Placental epithelial cell (primary cell): Measurements from ENCODE around the gene USP17L18. TPM values are rescaled to one million over a fixed set of nuclear protein-coding genes. Genes with fewer than 3 reads are reported as not detected.

Experiments used
- total RNA-seq: library from RNA; depleted of rRNA; stranded (reverse); fragments of >200 nt; gene quantifications from 2 replicates; pipeline ENCODE4 v1.2.3, GENCODE V29; 2012

Gene USP17L18, protein sequence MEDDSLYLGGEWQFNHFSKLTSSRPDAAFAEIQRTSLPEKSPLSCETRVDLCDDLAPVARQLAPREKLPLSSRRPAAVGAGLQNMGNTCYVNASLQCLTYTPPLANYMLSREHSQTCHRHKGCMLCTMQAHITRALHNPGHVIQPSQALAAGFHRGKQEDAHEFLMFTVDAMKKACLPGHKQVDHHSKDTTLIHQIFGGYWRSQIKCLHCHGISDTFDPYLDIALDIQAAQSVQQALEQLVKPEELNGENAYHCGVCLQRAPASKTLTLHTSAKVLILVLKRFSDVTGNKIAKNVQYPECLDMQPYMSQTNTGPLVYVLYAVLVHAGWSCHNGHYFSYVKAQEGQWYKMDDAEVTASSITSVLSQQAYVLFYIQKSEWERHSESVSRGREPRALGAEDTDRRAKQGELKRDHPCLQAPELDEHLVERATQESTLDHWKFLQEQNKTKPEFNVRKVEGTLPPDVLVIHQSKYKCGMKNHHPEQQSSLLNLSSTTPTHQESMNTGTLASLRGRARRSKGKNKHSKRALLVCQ
- not detected in 2 replicates for total RNA-seq

DNA sequence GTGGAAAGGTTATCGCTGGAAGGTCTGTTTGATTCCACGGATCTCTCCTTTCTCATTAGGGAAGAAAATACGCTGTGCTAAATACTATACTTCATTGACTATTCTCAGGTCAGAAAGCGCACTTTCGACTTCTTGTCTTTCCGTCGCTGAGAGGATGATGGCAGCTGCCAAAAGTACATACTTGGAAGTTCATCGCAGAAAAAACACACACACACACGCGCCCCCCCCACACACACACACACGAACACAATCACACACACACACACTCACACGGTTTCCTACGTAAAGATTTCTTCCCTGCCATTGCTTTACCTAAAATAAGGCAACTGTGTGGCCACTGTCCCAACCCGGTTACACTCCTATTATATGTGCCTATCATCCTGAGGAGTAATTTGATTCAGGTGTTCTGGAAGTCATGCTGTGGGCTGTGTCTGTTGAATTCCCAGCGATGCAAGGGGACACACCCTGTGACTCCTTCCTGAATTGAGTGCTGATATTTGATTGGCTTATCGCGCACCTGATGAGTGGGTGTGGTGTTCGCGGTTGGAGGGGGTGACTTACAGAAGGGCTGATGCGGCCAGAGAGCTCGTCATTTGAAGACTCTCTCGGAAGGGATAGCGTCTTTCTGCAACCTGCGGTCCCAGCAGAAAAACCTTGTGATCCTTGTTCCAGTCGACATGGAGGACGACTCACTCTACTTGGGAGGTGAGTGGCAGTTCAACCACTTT lies at the start of gene USP17L18:
USP17L18 (plus strand) TSS at position 678 of the 728 bp plus-strand sequence; CDS start at position 678, 0 bp downstream.

DNA sequence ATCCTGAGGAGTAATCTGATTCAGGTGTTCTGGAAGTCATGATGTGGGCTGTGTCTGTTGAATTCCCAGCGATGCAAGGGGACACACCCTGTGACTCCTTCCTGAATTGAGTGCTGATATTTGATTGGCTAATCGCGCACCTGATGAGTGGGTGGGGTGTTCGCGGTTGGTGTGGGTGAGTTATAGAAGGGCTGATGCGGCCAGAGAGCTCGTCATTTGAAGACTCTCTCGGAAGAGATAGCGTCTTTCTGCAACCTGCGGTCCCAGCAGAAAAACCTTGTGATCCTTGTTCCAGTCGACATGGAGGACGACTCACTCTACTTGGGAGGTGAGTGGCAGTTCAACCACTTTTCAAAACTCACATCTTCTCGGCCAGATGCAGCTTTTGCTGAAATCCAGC lies 38.1 kb upstream of the USP17L18 start, which contains the start of gene USP17L10:
USP17L10 (plus strand) TSS at position 301 of the 400 bp plus-strand sequence; CDS start at position 301, 0 bp downstream.

DNA sequence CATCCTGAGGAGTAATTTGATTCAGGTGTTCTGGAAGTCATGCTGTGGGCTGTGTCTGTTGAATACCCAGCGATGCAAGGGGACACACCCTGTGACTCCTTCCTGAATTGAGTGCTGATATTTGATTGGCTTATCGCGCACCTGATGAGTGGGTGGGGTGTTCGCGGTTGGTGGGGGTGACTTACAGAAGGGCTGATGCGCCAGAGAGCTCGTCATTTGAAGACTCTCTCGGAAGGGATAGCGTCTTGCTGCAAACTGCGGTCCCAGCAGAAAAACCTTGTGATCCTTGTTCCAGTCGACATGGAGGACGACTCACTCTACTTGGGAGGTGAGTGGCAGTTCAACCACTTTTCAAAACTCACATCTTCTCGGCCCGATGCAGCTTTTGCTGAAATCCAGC lies 33.3 kb upstream of the USP17L18 start, which contains the start of gene USP17L11:
USP17L11 (plus strand) TSS at position 301 of the 400 bp plus-strand sequence; CDS start at position 301, 0 bp downstream.

DNA sequence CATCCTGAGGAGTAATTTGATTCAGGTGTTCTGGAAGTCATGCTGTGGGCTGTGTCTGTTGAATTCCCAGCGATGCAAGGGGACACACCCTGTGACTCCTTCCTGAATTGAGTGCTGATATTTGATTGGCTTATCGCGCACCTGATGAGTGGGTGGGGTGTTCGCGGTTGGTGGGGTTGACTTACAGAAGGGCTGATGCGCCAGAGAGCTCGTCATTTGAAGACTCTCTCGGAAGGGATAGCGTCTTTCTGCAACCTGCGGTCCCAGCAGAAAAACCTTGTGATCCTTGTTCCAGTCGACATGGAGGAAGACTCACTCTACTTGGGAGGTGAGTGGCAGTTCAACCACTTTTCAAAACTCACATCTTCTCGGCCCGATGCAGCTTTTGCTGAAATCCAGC lies 28.6 kb upstream of the USP17L18 start, which contains the start of gene USP17L12:
USP17L12 (plus strand) TSS at position 301 of the 400 bp plus-strand sequence; CDS start at position 301, 0 bp downstream.

DNA sequence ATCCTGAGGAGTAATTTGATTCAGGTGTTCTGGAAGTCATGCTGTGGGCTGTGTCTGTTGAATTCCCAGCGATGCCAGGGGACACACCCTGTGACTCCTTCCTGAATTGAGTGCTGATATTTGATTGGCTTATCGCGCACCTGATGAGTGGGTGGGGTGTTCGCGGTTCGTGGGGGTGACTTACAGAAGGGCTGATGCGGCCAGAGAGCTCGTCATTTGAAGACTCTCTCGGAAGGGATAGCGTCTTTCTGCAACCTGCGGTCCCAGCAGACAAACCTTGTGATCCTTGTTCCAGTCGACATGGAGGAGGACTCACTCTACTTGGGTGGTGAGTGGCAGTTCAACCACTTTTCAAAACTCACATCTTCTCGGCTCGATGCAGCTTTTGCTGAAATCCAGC lies 23.8 kb upstream of the USP17L18 start, which contains the start of gene USP17L13:
USP17L13 (plus strand) TSS at position 301 of the 400 bp plus-strand sequence; CDS start at position 301, 0 bp downstream.

DNA sequence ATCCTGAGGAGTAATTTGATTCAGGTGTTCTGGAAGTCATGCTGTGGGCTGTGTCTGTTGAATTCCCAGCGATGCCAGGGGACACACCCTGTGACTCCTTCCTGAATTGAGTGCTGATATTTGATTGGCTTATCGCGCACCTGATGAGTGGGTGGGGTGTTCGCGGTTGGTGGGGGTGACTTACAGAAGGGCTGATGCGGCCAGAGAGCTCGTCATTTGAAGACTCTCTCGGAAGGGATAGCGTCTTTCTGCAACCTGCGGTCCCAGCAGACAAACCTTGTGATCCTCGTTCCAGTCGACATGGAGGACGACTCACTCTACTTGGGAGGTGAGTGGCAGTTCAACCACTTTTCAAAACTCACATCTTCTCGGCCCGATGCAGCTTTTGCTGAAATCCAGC lies 14.3 kb upstream of the USP17L18 start, which contains the start of gene USP17L15:
USP17L15 (plus strand) TSS at position 301 of the 400 bp plus-strand sequence; CDS start at position 301, 0 bp downstream.

DNA sequence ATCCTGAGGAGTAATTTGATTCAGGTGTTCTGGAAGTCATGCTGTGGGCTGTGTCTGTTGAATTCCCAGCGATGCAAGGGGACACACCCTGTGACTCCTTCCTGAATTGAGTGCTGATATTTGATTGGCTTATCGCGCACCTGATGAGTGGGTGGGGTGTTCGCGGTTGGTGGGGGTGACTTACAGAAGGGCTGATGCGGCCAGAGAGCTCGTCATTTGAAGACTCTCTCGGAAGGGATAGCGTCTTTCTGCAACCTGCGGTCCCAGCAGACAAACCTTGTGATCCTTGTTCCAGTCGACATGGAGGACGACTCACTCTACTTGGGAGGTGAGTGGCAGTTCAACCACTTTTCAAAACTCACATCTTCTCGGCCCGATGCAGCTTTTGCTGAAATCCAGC lies 4.9 kb upstream of the USP17L18 start, which contains the start of gene USP17L17:
USP17L17 (plus strand) TSS at position 301 of the 400 bp plus-strand sequence; CDS start at position 301, 0 bp downstream.

DNA sequence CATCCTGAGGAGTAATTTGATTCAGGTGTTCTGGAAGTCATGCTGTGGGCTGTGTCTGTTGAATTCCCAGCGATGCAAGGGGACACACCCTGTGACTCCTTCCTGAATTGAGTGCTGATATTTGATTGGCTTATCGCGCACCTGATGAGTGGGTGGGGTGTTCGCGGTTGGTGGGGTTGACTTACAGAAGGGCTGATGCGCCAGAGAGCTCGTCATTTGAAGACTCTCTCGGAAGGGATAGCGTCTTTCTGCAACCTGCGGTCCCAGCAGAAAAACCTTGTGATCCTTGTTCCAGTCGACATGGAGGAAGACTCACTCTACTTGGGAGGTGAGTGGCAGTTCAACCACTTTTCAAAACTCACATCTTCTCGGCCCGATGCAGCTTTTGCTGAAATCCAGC lies 4.6 kb downstream of the USP17L18 start, which contains the start of gene USP17L19:
USP17L19 (plus strand) TSS at position 301 of the 400 bp plus-strand sequence; CDS start at position 301, 0 bp downstream.

DNA sequence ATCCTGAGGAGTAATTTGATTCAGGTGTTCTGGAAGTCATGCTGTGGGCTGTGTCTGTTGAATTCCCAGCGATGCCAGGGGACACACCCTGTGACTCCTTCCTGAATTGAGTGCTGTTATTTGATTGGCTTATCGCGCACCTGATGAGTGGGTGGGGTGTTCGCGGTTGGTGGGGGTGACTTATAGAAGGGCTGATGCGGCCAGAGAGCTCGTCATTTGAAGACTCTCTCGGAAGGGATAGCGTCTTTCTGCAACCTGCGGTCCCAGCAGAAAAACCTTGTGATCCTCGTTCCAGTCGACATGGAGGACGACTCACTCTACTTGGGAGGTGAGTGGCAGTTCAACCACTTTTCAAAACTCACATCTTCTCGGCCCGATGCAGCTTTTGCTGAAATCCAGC lies 9.4 kb downstream of the USP17L18 start, which contains the start of gene USP17L20:
USP17L20 (plus strand) TSS at position 301 of the 400 bp plus-strand sequence; CDS start at position 301, 0 bp downstream.

DNA sequence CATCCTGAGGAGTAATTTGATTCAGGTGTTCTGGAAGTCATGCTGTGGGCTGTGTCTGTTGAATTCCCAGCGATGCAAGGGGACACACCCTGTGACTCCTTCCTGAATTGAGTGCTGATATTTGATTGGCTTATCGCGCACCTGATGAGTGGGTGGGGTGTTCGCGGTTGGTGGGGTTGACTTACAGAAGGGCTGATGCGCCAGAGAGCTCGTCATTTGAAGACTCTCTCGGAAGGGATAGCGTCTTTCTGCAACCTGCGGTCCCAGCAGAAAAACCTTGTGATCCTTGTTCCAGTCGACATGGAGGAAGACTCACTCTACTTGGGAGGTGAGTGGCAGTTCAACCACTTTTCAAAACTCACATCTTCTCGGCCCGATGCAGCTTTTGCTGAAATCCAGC lies 14.1 kb downstream of the USP17L18 start, which contains the start of gene USP17L21:
USP17L21 (plus strand) TSS at position 301 of the 400 bp plus-strand sequence; CDS start at position 301, 0 bp downstream.

DNA sequence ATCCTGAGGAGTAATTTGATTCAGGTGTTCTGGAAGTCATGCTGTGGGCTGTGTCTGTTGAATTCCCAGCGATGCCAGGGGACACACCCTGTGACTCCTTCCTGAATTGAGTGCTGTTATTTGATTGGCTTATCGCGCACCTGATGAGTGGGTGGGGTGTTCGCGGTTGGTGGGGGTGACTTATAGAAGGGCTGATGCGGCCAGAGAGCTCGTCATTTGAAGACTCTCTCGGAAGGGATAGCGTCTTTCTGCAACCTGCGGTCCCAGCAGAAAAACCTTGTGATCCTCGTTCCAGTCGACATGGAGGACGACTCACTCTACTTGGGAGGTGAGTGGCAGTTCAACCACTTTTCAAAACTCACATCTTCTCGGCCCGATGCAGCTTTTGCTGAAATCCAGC lies 18.9 kb downstream of the USP17L18 start, which contains the start of gene USP17L22:
USP17L22 (plus strand) TSS at position 301 of the 400 bp plus-strand sequence; CDS start at position 301, 0 bp downstream.

Other genes with a start within 250 kb of the USP17L18 start
- gene FAM90A26, start 78.2 kb upstream of the USP17L18 start, total RNA-seq, result not detected in 2 replicates
- gene USP17L10, start 38.0 kb upstream of the USP17L18 start, total RNA-seq, result not detected in 2 replicates
- not detected in 2 replicates for gene USP17L11, start 33.2 kb upstream of the USP17L18 start, total RNA-seq
- not detected in 2 replicates for gene USP17L12, start 28.5 kb upstream of the USP17L18 start, total RNA-seq
- not detected in 2 replicates for gene USP17L13, start 23.7 kb upstream of the USP17L18 start, total RNA-seq
- not detected in 2 replicates for gene USP17L15, start 14.2 kb upstream of the USP17L18 start, total RNA-seq
- not detected in 2 replicates for gene USP17L17, start 4.8 kb upstream of the USP17L18 start, total RNA-seq
- not detected in 2 replicates for gene USP17L19, start 4.7 kb downstream of the USP17L18 start, total RNA-seq
- gene USP17L20, start 9.5 kb downstream of the USP17L18 start, total RNA-seq, result not detected in 2 replicates
- gene USP17L21, start 14.2 kb downstream of the USP17L18 start, total RNA-seq, result not detected in 2 replicates
- gene USP17L22, start 19.0 kb downstream of the USP17L18 start, total RNA-seq, result not detected in 2 replicates
- gene USP17L24, start 76.5 kb downstream of the USP17L18 start, total RNA-seq, result not detected in 2 replicates
- not detected in 2 replicates for gene USP17L25, start 81.3 kb downstream of the USP17L18 start, total RNA-seq
- not detected in 2 replicates for gene USP17L26, start 86.0 kb downstream of the USP17L18 start, total RNA-seq
- not detected in 2 replicates for gene USP17L5, start 90.8 kb downstream of the USP17L18 start, total RNA-seq
- not detected in 2 replicates for gene USP17L27, start 95.5 kb downstream of the USP17L18 start, total RNA-seq
- not detected in 2 replicates for gene USP17L28, start 100.3 kb downstream of the USP17L18 start, total RNA-seq
- gene USP17L29, start 105.0 kb downstream of the USP17L18 start, total RNA-seq, result not detected in 2 replicates
- not detected in 2 replicates for gene USP17L30, start 114.5 kb downstream of the USP17L18 start, total RNA-seq
- gene DEFB131A, start 195.8 kb downstream of the USP17L18 start, total RNA-seq, result not detected in 2 replicates